Forelimb muscle (tissue), 1 donor: Measurements from ENCODE around the gene GALNT14. TPM values are rescaled to one million over a fixed set of nuclear protein-coding genes. Genes with fewer than 3 reads are reported as not detected.
"Not testable (repeated sequence)": the region's sequence is repeated elsewhere in the genome, so short reads cannot be mapped to it uniquely, and the experiment has no call there.

Source experiments
- DNase-seq: peaks from one replicate; pipeline ENCODE4 v3.0.0-alpha.2; 2013; ENCODE audit warnings: low read depth
- polyA plus RNA-seq: library from polyadenylated mRNA; unstranded; fragments of 120-200 nt; gene quantifications from one replicate; pipeline ENCODE4 v1.2.1, GENCODE V29; 2013; ENCODE audit not compliant: insufficient read length

Gene GALNT14
- polyA plus RNA-seq, 1 donor, result 2.4 TPM

DNA sequence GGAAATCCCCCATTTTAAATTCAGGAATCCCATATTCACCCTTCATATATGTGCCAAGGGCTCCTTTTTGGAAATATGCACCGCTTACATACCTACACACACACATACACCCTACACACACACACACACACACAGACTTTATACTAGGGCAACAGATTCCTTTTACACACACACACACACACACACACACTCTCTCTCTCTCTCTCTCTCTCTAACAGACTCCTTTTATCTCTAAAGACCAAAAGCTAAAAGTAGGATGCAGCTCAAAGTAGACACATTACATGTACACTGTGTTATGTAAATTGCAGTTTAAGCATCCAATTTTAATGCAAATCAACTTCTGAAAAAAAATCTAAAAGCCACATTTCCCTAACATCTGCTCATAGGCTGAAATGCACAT lies 200.0 kb downstream of the GALNT14 start:
- DNase-seq, result no peak

DNA sequence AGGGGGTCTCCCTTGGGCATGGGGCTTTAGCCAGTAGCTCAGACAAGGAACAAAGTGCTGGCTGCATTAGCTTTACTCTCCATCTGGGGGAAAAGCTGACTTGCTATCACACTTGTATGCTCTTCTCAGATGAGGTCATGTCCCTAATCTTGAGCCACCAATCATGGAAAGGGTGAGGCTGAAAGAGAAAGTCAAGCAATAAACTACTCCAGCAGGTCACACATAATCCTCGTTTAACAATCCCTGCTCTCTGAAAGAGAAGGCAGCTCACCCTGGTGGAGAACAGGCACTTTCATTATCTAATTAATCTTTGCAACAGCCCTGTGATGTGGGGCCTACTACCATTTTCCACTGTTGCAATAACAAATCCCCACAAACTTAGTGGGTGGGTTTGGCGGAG lies 201.3 kb downstream of the GALNT14 start:
- no peak for DNase-seq

- no peak for DNase-seq
Measured at GRCh38 chr2:30935795-30936194, 202.4 kb downstream of the GALNT14 start.

DNA sequence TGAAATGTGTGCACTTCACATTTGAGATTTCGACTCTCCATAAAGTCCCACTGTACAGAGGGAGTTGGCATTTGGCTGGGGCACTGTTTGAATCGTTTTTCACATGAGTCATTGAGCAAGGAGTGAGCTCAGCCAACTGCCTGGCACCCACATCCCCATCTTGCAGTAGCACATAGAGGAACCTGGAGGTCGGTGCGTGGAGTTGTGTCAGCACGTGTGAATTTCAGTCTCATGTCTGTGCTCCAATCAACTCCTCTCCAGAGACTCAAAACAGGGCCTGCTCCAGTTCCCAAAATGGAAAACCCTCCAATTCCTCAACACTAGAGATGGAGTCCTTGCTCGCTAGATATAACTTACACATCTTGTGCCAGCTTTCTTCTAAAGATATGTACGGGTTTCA lies 204.2 kb downstream of the GALNT14 start:
- no peak for DNase-seq

DNA sequence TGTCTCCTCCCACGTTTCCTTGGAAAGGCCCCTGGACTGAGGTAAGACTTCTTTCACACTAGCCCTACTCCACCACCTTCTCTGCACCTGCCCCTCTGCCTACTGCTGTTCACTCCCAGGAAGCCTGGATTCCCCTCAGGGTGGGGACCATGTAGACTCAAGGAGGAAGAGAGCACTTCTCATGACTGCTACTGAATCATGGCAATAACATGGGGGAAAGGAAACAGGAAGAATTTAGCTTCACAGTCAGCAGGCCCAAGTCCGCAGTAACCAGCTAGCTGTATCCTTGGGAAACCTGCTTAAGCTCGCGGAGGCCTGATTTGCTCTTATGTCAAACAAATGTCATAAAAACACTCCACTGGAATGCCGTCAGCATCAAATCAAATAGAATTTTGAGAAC lies 204.7 kb downstream of the GALNT14 start:
- no peak for DNase-seq

DNA sequence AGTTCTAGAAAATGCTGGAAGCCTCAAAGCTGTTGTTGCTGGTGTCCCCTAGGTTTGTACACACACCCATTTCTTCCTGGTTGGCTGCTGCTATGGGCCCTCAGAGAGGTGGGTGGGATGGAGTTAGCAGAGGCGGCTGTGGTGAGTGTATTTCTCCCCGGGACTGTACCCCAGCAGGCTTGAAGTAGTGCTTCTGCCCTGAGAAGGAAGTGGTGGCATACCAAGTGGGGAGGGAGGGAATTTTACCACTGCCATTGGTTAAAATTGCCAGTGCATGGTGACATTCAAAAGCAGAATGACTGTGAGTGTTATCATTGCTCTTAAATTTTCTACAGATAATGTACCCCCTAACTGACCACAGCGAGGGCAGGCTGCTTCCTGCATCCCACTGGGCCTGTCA lies 205.4 kb downstream of the GALNT14 start:
- no peak for DNase-seq

GRCh38 chr2:30931841-30932407 lies 206.3 kb downstream of the GALNT14 start:
- no peak for DNase-seq

DNA sequence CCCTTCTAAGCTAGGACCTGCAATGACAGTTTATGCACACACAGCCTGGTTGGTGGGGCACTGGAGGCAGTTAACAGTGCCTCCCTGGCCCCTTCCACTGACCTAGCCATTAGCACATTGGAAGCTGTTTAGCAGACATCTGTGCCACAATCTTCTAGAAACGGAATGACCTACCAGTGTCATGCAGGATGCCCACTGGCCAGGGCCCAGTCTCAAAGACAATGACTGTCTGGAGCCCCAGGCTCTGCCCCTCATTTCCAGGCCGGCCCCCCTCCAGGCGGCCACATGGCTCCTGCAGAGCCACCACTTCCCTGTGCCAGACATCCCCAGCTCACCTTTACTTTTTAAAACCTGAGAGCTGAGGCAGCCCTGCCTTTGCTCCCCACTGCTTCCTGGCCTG lies 207.5 kb downstream of the GALNT14 start:
- DNase-seq, result no peak

DNA sequence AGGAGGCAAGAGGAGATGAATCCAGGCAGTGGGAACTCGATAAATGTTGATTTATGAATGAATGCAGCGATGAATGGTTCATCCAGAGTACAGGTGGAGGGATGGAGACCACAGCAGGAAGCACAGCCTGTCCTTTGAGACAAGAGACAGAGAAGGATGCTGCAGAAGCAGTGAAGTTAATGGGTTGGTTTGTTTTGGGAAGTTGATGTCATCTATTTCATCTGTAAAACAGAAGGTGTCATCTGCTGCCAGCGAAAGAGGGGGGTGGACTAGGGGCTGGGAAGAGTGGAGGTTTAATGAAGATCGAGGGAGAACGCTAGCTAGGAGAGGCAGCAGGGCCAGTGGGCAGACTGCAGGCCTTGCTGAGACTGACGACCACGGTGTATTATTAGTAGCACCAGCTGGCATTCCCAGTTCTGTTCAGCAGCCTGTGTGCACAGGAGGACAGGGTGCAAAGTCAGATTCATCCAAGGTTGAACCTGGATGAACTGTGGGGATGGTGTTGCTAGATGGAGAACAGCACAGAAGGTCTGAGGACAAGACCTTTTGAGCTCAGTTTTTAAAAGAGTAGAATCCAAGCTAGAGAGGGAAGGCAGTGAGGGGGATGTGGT lies 210.7 kb downstream of the GALNT14 start:
- DNase-seq, result no peak

GRCh38 chr2:30926606-30927005 lies 211.6 kb downstream of the GALNT14 start:
- no peak for DNase-seq

- no peak for DNase-seq
Measured at GRCh38 chr2:30923623-30924022, 214.6 kb downstream of the GALNT14 start.

DNA sequence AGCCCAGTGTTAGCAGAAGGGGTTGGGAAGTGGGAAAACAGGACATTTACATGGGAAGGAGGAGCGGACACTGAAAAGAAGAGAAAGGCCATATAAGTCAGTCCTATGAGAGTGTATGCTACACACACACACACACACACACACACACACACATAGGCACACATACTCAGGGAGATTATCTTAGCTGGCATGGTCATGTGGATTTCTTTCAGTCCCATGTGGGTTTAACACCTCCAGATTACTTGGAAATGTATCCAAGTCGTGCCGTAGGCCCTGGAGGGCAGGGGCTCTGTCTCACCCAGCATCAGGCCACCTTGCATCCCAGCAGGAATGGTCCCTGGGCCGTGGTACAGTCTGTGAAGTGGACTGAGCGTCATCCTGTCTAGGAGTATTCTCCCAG lies 217.7 kb downstream of the GALNT14 start:
- DNase-seq, result no peak

DNA sequence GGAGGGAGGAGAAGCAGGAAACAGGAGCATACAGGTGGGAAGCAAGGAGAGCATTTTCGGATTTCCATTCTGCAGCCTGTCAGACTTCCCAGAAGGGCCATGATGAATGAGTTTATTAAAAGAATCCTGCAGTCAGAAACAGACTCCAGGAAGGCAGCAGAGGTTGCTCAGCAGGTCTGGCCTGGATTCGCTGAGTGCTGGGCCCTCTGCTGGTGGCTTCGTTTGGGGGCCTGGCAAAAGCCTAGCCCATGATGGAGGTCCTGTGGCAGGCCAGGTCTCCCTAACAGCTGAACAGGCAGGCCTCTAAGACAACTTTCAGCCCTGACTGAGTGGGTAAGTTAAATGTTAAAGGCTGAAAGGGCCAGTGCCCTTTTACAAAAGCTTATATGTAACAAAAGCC lies 222.8 kb downstream of the GALNT14 start:
- DNase-seq, result no peak

DNA sequence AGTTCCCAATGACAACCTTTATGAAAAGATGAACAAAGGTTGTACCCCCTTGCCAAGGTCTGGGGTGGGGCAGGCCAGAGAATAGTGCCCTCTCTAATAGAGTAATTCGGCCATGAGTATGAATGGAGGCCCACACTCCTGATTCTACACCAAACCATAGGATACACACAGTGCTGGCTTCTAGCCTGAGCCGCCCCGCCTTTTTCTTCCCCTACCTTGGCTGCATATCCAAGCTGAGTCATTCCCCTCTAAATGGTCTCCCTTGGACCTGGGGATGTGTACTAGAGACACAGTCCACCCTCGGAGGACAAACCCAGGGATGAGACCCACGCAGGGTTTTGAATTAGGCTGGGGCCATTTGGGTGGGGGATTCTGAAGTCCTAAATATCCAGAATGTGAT lies 223.8 kb downstream of the GALNT14 start:
- DNase-seq, result no peak

DNA sequence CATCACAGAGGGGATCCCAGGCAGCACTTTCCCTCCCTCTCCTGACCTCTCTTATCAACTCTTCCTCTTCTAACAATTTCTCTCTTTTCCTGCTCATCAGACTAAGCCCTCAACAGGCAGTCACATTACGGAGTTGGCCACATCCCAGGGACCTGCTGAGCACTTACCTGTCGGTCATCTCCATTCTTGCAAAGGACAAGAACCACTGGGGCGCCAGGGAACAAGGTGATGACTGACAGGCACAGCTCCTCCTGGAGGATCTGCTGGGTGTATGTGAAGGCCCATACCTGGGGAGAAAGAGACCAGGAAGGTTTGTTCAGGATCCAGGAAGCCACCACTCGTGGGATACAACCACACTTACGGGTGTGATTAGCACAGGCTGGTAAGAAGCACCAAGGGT lies 226.2 kb downstream of the GALNT14 start:
- no peak for DNase-seq

- no peak for DNase-seq
Measured at GRCh38 chr2:30911327-30911726, 226.9 kb downstream of the GALNT14 start.

- DNase-seq, result no peak
Measured at GRCh38 chr2:30910686-30911085, 227.6 kb downstream of the GALNT14 start.

DNA sequence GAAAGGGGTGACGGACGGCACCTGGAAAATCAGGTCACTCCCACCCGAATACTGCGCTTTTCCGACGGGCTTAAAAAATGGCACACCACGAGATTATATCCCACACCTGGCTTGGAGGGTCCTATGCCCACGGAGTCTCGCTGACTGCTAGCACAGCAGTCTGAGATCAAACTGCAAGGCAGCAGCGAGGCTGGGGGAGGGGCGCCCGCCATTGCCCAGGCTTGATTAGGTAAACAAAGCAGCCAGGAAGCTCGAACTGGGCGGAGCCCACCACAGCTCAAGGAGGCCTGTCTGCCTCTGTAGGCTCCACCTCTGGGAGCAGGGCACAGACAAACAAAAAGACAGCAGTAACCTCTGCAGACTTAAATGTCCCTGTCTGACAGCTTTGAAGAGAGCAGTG lies 233.8 kb downstream of the GALNT14 start:
- not testable (repeated sequence) for DNase-seq

- DNase-seq, result no peak
Measured at GRCh38 chr2:30903326-30903725, 234.9 kb downstream of the GALNT14 start.

DNA sequence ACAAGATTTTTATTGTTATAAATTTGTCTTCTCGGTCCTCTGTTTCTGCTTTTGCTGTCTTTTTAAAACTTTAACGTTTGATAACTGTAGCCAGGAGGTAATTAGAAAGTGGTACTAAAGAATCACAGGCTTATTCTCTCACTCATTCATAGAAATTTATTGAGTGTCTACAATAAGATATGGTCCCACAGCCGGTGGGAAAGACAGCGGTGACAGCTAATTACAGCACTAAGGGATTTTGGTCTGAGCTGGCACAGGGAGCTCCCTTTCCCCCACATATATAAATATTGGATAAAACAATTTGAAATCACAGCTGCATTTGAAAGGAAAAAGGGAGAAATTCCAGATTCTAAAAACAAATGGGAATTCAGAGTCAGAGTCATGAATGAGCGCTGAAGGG lies 237.9 kb downstream of the GALNT14 start:
- DNase-seq, result no peak

DNA sequence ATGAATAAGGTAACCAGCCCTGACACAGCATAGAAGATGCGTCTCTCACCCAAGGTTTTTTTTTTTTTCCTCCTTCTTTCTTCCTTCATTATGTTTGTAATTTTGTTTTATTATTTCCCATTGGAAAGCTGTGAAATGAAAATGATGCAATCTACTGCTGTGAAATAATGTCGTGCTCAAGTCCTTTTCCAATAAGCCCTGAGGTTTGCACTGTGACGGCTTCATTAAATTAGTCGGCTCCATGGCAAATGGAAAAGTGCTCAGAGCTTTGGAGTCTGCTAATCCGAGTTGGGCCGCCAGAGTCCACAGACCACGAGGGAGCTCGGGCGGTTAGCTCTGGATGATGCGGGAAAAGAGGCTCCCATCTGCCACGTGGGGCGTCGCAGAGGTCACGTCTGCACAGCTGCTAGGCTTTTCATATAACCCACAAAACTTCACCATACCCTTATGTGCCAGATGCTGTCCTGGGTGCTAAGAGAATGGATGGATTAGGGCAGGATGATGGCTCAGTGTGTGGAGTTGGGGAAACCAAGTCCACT lies 238.7 kb downstream of the GALNT14 start:
- DNase-seq, result no peak

DNA sequence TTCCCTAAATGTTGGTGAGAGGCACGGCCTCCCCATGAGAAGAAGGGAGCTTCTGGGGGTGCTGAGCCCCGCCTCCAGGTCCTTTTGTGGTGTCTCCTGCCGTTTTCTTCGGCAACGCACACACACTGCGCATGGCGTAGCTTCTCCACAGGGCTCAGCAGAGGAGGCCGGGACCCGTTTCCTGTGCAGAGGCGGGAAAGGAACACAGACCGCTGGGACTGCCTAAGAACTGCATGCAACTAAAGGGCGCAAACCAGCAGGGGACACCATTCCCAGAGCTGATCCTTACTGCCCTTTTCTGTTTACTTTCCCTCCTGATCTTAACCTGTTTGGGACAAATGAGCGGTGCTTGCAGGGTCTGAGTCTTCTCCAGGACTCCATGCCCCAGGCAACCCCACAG lies 240.7 kb downstream of the GALNT14 start:
- DNase-seq, result no peak

- no peak for DNase-seq
Measured at GRCh38 chr2:30894498-30895119, 243.6 kb downstream of the GALNT14 start.
